Activated CD4-positive, alpha-beta T cell treated with anti-CD3 and anti-CD28 coated beads for 36 hours (primary cell): Measurements from ENCODE around the gene TMEM106C. TPM values are rescaled to one million over a fixed set of nuclear protein-coding genes. Genes with fewer than 3 reads are reported as not detected.

Experiments used
- ATAC-seq: fragments of 200-7000 bp; cut with Tn5 transposase; one replicate; pipeline ENCODE4 v1.10.0; 2021; ENCODE audit warnings: mild to moderate bottlenecking, moderate library complexity
- CTCF ChIA-PET: fragments of 350-600 bp; sonication (Branson Sonifier 250); formaldehyde crosslinking; loops from one replicate; lab custom pipeline; 2021; ENCODE audit warnings: antibody characterized with exemption; lab: Charles Lee
- POLR2A ChIA-PET: fragments of 350-600 bp; sonication (Branson Sonifier 250); formaldehyde crosslinking; loops from one replicate; lab custom pipeline; 2021; ENCODE audit warnings: antibody characterized with exemption, inconsistent platforms; lab: Charles Lee
- DNase-seq: peaks from one replicate; pipeline ENCODE4 v3.0.0-alpha.2; 2020
- H3K27ac Mint-ChIP-seq: one replicate; pipeline ENCODE4 v1.8.0; 2021; ENCODE audit warnings: mixed read lengths
- H3K27me3 Mint-ChIP-seq: one replicate; pipeline ENCODE4 v1.8.0; 2021; ENCODE audit warnings: mixed read lengths
- H3K36me3 Mint-ChIP-seq: one replicate; pipeline ENCODE4 v1.8.0; 2021; ENCODE audit warnings: low read depth, mixed read lengths
- H3K4me1 Mint-ChIP-seq: one replicate; pipeline ENCODE4 v1.8.0; 2021; ENCODE audit warnings: mixed read lengths
- H3K4me3 Mint-ChIP-seq: one replicate; pipeline ENCODE4 v1.8.0; 2021; ENCODE audit warnings: mild to moderate bottlenecking, moderate library complexity, mixed read lengths
- H3K9me3 Mint-ChIP-seq: one replicate; pipeline ENCODE4 v1.8.0; 2021; ENCODE audit warnings: low read depth, mixed read lengths
- intact Hi-C, 2 experiments: fragments of 100-400 bp; cut with DNase I in 1 of 2; cut with micrococcal nuclease in 1 of 2; formaldehyde crosslinking; loops; one replicate each; pipeline versions ENCODE4 v1.14.2 to v1.15.1; 2022 to 2024; cut with DNase I, micrococcal nuclease
- total RNA-seq, 2 experiments: library from RNA; stranded (reverse); gene quantifications; one replicate each; pipeline ENCODE4 v1.2.3, GENCODE V29; 2021

The TMEM106C gene
- total RNA-seq, 2 experiments from 2014 or later = 159 to 248 TPM

DNA sequence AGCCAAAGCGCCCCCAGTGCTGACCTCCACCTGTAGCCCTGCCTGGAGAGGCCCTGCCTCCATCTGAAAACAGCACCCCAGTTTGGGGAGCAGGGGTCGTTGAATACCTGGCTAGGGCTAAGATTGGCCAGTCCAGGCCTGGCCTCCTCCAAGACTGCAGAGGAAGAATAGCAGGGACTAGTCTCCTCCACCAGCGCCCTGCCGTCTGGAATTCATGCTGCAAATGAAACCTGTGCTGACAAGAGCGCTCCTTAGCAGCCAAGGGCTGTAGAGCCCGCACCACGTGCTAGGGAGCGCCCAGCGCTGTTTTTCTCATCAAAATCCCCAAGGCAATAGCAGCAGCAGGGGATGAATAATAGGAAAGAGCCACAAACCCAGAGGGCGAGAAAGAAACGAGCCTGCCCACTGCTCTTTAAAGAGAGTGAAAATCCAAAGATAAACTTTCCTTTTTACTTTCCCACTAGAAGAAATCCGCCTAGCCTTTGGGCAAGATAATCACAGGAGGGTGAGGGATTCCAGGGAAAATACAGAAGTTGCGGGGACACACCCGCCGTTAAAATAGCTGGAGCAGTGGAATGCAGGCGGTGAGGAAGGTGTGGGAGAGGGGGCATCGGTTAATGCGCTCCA is 37.6 kb downstream of the TMEM106C start:
- Mint-ChIP-seq H3K4me3 (peak overlapping the region; percentile 65), H3K27ac (no peak overlapping the region), H3K36me3 (no peaks in the 10 kb centered on the region), H3K27me3 (peaks cover 73% of the 10 kb centered on the region), H3K4me1 (peaks cover 32% of the 10 kb centered on the region), H3K9me3 (no peaks in the 10 kb centered on the region)
- intact Hi-C loops = loop anchor here (2.0 to 10.0 kb wide), 4 partner anchors 38 to 974 kb away; partner anchors contain the start of genes CCDC184 (in 2 of the 2), TMEM106C (in 1 of the 2), WNT1 (in 1 of the 2) and WNT10B (in 1 of the 2)
- ATAC-seq = peak; percentile 27
- CTCF ChIA-PET = interaction anchor here (0.8 kb wide), 1 partner anchor 95 kb away, joined by 3 read pairs; no protein-coding TSS in a partner anchor
- POLR2A ChIA-PET = no interaction called here
- DNase-seq = peak; percentile 30

DNA sequence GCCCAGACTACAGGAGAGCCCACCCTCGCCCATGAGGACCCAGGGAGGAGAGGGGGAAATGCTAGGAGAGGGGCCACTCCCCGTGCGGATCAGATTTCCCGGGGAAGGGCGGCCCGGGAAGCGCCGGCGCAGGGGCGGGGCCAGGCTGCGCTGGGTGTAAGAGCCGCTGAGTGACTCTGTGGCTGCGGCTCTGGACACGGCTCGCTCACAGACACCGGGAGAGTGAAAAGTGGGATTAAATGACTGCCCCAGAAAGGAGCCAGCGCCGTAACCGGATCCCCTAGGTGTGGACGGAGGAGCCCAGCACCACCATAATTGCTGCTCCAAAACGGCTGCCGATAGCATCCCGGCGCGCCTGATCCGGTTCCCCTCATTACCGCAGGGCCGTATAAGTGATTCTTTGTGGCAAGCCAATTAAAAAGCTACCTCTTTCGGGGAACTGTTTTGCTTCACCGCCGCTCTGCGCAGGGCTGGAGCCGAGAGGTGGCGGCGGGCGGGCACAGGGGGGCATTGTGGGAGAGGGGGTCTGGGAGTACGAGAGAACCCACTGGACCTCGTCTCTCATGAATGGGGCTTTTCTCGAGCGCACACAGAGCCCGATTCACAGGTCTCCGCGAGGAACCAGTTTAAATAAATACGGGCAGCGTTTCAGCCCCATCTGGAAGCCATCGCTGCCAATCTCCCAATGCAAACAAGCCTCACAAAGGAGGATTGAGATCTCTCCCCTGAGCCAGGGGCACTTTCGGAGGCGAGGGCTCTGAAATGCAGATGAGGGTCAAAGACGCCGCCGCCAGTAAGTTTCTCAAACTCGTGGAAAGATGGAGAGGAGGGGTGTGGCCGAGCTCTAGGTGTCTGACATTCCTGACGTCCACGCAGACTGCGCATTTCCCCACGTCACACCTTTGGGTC is 38.4 kb downstream of the TMEM106C start:
- DNase-seq (peak; percentile 24), ATAC-seq (peak; percentile 27)
- intact Hi-C loops = loop anchor here (2.0 to 10.0 kb wide), 4 partner anchors 39 to 973 kb away; partner anchors contain the start of genes CCDC184 (in 2 of the 2), TMEM106C (in 1 of the 2), WNT1 (in 1 of the 2) and WNT10B (in 1 of the 2)
- CTCF ChIA-PET = interaction anchor here (0.8 kb wide), 1 partner anchor 96 kb away, joined by 3 read pairs; no protein-coding TSS in a partner anchor
- H3K36me3 Mint-ChIP-seq = no peaks in the 10 kb centered on the region
- H3K27ac Mint-ChIP-seq = no peak overlapping the region
- peaks cover 76% of the 10 kb centered on the region for H3K27me3 Mint-ChIP-seq
- POLR2A ChIA-PET = no interaction called here
- peak overlapping the region; percentile 65 for H3K4me3 Mint-ChIP-seq
- H3K9me3 Mint-ChIP-seq = no peaks in the 10 kb centered on the region
- peaks cover 32% of the 10 kb centered on the region for H3K4me1 Mint-ChIP-seq

DNA sequence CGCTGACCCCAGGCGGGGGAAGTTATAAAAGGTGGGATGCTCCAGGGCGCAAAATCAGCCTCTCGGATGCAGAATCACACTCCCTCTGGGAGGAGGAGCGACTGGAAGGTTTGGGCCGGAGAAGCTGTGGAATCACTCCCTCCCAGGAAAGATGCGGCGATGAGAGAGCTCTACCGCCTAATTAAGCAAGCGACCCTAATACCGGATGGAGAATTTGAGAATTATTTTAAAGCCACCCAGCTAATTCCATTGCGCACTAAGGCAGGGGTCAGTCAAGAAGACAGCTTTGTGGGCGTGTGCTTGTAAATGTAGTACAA is 39.0 kb downstream of the TMEM106C start:
- H3K4me3 Mint-ChIP-seq = peak overlapping the region; percentile 65
- H3K4me1 Mint-ChIP-seq = peaks cover 32% of the 10 kb centered on the region
- intact Hi-C loops = loop anchor here (5.0 to 10.0 kb wide), 3 partner anchors 180 to 972 kb away; partner anchors contain the start of genes CCDC184 (in 2 of the 2), WNT1 (in 1 of the 2) and WNT10B (in 1 of the 2)
- ATAC-seq (no peak), DNase-seq (no peak)
- H3K27ac Mint-ChIP-seq = no peak overlapping the region
- POLR2A ChIA-PET = no interaction called here
- CTCF ChIA-PET = no interaction called here
- no peaks in the 10 kb centered on the region for H3K9me3 Mint-ChIP-seq
- H3K36me3 Mint-ChIP-seq = no peaks in the 10 kb centered on the region
- H3K27me3 Mint-ChIP-seq = peaks cover 78% of the 10 kb centered on the region

DNA sequence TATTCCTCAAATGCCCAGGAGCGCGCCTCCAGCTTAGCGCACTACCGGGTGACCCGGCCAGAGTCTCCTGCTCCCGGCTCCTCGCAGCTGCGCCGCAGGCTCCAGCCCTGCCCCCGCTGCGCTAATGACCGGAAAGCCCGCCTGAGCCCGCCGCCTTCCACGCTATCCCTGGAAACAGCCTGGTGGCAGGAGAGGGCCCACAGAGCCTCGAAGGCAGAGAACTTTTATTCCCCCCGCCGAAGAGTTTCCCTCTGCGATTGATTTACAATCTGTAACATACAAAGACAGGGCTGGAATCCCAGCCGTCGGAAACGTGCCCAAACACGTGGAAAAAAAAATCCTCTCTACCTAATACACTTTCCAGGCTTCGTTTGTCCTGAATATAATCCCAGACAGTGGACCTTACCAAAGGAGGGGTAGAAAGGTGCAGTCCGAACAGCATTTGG is 39.4 kb downstream of the TMEM106C start:
- peaks cover 32% of the 10 kb centered on the region for H3K4me1 Mint-ChIP-seq
- no peaks in the 10 kb centered on the region for H3K36me3 Mint-ChIP-seq
- H3K4me3 Mint-ChIP-seq = peak overlapping the region; percentile 53
- intact Hi-C loops = loop anchor here (5.0 to 10.0 kb wide), 3 partner anchors 180 to 972 kb away; partner anchors contain the start of genes CCDC184 (in 2 of the 2), WNT1 (in 1 of the 2) and WNT10B (in 1 of the 2)
- H3K27me3 Mint-ChIP-seq = peaks cover 78% of the 10 kb centered on the region
- no peaks in the 10 kb centered on the region for H3K9me3 Mint-ChIP-seq
- ChIA-PET POLR2A (no interaction called here), CTCF (no interaction called here)
- H3K27ac Mint-ChIP-seq = no peak overlapping the region
- DNase-seq (no peak), ATAC-seq (no peak)

DNA sequence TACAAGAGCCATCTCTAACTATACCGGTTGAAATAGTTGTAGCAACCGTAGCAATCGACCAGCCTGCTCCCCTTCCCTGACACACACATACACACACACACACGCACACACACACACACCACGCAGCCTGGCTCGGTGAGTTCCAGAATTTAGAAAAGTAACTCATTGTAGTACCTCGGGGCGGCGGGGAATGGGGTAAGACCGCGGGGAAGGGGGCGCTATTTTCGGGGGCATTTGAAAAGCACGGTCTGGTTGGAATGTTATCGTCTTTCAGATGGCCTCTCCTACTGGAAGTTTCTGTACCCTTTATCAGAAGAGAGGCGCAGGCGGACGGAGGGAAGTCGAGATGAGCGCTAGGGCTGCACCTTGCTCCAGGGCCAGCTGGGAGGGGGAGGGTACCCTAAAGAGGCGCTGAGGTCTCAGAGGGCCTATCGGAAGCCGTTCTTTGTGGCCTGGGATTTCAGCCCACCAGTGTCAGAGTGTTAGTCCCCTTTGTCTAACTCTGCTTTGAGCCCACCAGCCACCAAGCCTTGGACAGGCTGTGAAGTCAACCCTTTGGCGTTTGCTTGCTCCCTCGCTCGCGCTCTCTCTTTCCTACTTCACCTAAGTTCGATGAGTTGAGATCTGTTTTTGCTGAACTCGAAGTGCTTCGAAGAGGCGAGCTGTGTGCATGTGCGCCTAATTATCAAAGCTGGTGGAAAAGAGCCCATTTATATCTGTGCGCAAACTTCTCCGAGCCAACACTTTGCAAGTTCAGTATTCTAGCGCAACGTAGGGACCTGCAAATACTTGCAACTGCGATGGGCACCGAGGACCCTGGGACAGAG is 40.0 kb downstream of the TMEM106C start:
- ATAC-seq = peak; percentile 27
- H3K4me1 Mint-ChIP-seq = peaks cover 32% of the 10 kb centered on the region

DNA sequence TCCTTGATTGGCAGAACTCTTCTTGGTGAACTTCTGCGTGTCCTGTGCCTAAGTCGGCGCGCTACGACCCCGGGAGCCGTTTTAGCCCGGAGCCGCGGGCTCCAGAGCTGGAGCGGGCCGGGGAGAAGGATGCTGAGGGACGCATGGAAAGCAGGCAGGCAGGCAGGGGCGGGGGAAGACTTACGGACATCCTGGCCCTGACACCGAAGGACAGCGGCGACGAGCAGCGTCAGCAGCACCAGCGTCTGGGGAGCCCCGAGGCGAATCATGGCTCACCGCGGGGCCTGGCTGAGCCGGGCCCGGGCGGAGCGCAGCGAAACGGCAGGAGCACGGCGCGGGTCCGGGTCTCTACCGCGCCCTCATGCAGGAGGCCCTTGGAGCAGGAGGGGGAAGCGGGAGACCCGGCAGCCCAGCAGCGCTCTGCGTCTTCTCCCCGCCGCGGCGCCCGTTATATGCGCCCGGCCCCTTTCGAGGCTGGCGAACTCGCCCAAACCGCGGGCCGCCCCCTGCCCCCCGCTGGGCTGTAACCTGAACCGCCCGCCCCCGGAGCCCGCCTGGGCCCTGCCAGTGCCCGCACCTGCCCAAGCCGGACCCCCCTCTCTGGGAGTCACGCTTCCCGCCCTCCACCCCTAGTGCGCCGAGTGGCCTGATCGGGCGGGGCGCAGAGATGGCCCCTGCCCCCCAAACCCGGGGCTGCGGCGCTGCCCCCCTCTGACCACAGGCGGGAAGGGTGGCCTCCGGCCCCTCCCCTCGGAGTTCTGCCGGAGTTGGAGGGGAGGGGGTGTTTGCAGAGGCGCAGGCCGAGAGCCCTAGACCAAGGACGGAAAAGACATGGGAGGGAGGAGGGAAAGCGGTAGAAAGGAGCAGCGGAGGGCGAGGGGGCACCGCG is 40.9 kb downstream of the TMEM106C start, which contains the start of gene COL2A1:
Gene COL2A1, minus strand, starts transcription at position 424 of the 889 bp plus-strand sequence. Its CDS starts 155 bp downstream, at position 269.
- ChIA-PET POLR2A (interaction anchor here (0.6 kb wide), 1 partner anchor 680 kb away, joined by 3 read pairs; no protein-coding TSS in a partner anchor), CTCF (interaction anchor here (0.5 to 1.2 kb wide), 4 partner anchors 11 to 367 kb away, joined by 3 read pairs; no protein-coding TSS in a partner anchor)
- intact Hi-C loops = loop anchor here (5.0 to 10.0 kb wide), 3 partner anchors 178 to 971 kb away; partner anchors contain the start of genes CCDC184 (in 2 of the 2), WNT1 (in 1 of the 2) and WNT10B (in 1 of the 2)
- Mint-ChIP-seq H3K36me3 (no peaks in the 10 kb centered on the region), H3K27ac (no peak within 1 kb of the TSS), H3K4me1 (peaks cover 32% of the 10 kb centered on the region), H3K27me3 (peaks cover 77% of the 10 kb centered on the region), H3K4me3 (peak within 1 kb of the TSS; percentile 53), H3K9me3 (no peaks in the 10 kb centered on the region)
- DNase-seq (peak; percentile 58), ATAC-seq (peak; percentile 62)

More for the DNA sequence above, 40.0 kb downstream of the TMEM106C start:
- peaks cover 78% of the 10 kb centered on the region for H3K27me3 Mint-ChIP-seq
- intact Hi-C loops = loop anchor here (5.0 to 10.0 kb wide), 3 partner anchors 179 to 971 kb away; partner anchors contain the start of genes CCDC184 (in 2 of the 2), WNT1 (in 1 of the 2) and WNT10B (in 1 of the 2)
- no peaks in the 10 kb centered on the region for H3K9me3 Mint-ChIP-seq
- peak; percentile 42 for DNase-seq
- peak overlapping the region; percentile 53 for H3K4me3 Mint-ChIP-seq
- ChIA-PET POLR2A (interaction anchor here (0.6 kb wide), 1 partner anchor 681 kb away, joined by 3 read pairs; no protein-coding TSS in a partner anchor), CTCF (interaction anchor here (0.5 to 0.8 kb wide), 2 partner anchors 10 to 29 kb away, joined by 3 read pairs; no protein-coding TSS in a partner anchor)
- H3K27ac Mint-ChIP-seq = no peak overlapping the region
- no peaks in the 10 kb centered on the region for H3K36me3 Mint-ChIP-seq

DNA sequence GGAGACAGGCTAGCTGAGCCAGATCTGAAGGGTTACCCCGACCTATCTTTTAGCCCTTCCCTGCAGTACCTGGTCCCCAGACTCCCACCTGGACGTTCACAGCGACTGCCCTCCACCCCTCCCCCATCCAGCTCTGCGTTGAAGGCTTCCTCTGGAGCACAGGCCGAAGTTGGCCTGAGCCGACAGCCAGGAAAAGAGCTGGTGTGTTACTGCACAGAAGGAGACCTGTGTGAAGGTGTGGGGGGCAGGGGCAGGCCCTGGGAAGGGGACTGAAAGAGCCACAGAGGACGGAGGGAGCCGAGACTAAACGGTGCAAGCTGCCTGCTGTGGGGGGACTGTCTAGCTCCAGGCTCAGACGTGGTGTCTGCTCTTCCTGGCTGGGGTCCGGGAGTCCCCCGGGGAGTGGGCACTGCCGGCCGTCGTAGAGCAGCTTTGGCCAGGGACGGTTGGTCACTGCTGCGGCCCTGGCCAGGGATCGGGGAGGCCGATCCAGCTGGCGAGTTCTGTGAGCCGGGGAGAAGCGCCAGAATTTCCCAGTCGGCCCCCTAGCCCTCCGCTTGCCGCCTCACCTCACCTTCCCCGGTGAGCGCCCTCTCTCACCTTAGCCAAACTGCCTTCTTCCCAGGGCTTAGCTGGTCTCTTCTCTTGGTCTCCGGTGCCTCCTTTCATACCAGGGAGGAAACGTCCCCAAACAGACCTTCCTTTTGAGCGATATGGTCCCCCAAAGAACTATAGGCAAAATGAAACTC is 41.8 kb downstream of the TMEM106C start:
- H3K4me3 Mint-ChIP-seq = no peak overlapping the region
- intact Hi-C loops = loop anchor here (10.0 kb wide), 2 partner anchors 180 to 970 kb away; partner anchors contain the start of genes CCDC184 (in 1 of the 2), WNT1 (in 1 of the 2) and WNT10B (in 1 of the 2)
- H3K4me1 Mint-ChIP-seq = peaks cover 32% of the 10 kb centered on the region
- ATAC-seq = no peak
- H3K27ac Mint-ChIP-seq = no peak overlapping the region
- CTCF ChIA-PET = interaction anchor here (0.6 to 1.2 kb wide), 4 partner anchors 48 to 1009 kb away, joined by 3 to 4 read pairs (median 3); no protein-coding TSS in a partner anchor
- no peaks in the 10 kb centered on the region for H3K36me3 Mint-ChIP-seq
- peaks cover 74% of the 10 kb centered on the region for H3K27me3 Mint-ChIP-seq
- H3K9me3 Mint-ChIP-seq = no peaks in the 10 kb centered on the region
- DNase-seq = no peak
- POLR2A ChIA-PET = no interaction called here

DNA sequence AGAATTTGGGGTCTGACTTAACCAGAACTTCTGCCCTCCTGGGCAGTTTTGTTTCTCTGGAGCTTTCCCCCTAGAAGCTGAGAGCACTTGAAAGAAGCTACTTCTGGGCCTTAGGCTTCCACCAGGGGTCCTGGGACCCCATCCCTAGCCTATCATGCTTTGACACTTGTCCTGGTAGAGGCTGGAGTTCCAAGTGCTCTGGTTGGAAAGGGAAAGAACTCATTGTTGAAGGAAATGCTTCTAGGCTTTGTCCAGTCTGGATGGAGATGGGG is 42.3 kb downstream of the TMEM106C start:
- no peak for ATAC-seq
- H3K4me1 Mint-ChIP-seq = peaks cover 32% of the 10 kb centered on the region
- H3K9me3 Mint-ChIP-seq = no peaks in the 10 kb centered on the region
- no peak overlapping the region for H3K4me3 Mint-ChIP-seq
- no peak overlapping the region for H3K27ac Mint-ChIP-seq
- no peaks in the 10 kb centered on the region for H3K36me3 Mint-ChIP-seq
- DNase-seq = no peak
- intact Hi-C loops = loop anchor here (10.0 kb wide), 2 partner anchors 179 to 969 kb away; partner anchors contain the start of genes CCDC184 (in 1 of the 2), WNT1 (in 1 of the 2) and WNT10B (in 1 of the 2)
- peaks cover 70% of the 10 kb centered on the region for H3K27me3 Mint-ChIP-seq
- ChIA-PET CTCF (interaction anchor here (0.9 to 1.2 kb wide), 2 partner anchors 49 to 183 kb away, joined by 3 read pairs; no protein-coding TSS in a partner anchor), POLR2A (no interaction called here)

DNA sequence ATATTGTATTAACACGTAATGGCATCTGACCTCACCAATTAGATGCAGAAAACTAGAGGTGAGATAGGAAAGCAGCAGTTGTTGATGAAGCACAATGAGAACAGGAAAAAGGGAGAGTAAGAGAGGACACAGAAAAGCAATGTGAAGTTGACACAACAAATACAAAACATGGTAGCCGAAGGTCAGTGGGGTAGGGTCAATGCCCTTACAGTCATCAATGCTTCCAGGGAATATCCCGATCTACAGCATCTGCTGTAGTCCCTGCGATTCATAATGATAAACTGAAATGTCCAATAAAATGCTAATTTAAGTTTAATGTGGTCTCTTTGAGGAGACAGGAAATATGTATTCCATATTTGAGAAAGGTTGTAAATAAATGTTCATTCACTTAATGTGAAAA is 43.8 kb downstream of the TMEM106C start:
- ATAC-seq = no peak
- peaks cover 19% of the 10 kb centered on the region for H3K4me1 Mint-ChIP-seq
- no peak overlapping the region for H3K27ac Mint-ChIP-seq
- peaks cover 63% of the 10 kb centered on the region for H3K27me3 Mint-ChIP-seq
- ChIA-PET POLR2A (no interaction called here), CTCF (no interaction called here)
- intact Hi-C loops = loop anchor here (10.0 kb wide), 2 partner anchors 178 to 968 kb away; partner anchors contain the start of genes CCDC184 (in 1 of the 2), WNT1 (in 1 of the 2) and WNT10B (in 1 of the 2)
- no peak overlapping the region for H3K4me3 Mint-ChIP-seq
- DNase-seq = no peak
- H3K36me3 Mint-ChIP-seq = no peaks in the 10 kb centered on the region
- H3K9me3 Mint-ChIP-seq = no peaks in the 10 kb centered on the region
